Right atrium auricular region (tissue), 2 donors: ENCODE measurements around the gene MIEF2. TPM values are rescaled to one million over a fixed set of nuclear protein-coding genes. Genes with fewer than 3 reads are reported as not detected.

Experiments
- DNase-seq: peaks from one replicate; pipeline ENCODE4 v3.0.0-alpha.2; 2019; ENCODE audit warnings: low spot score
- H3K27ac ChIP-seq, 2 donors: fragments of 200-600 bp; sonication (generic); 1 replicate in 1 of 2; 2 replicates in 1 of 2; pipeline ENCODE4 v1.5.1; 2016 to 2019
- H3K27me3 ChIP-seq, 2 donors: fragments of 200-600 bp; sonication (generic); one replicate each; pipeline versions ENCODE4 v1.5.1 to v1.6.0; 2017 to 2019
- H3K36me3 ChIP-seq: fragments of 200-600 bp; sonication (generic); one replicate; pipeline ENCODE4 v1.5.1; 2016
- H3K4me1 ChIP-seq, 2 donors: fragments of 200-600 bp; sonication (generic); one replicate each; pipeline versions ENCODE4 v1.5.1 to v1.6.0; 2017 to 2019
- H3K4me3 ChIP-seq, 2 donors: fragments of 200-600 bp; sonication (generic); 1 replicate in 1 of 2; 2 replicates in 1 of 2; pipeline ENCODE4 v1.5.1; 2017 to 2019; ENCODE audit warnings: mild to moderate bottlenecking in 1 of 2, moderate library complexity in 1 of 2
- H3K9me3 ChIP-seq, 2 donors: fragments of 200-600 bp; sonication (generic); one replicate each; pipeline ENCODE4 v1.5.1; 2019
- CTCF ChIP-seq, 2 donors: fragments of 200-600 bp; sonication (generic); IDR thresholded peaks; one replicate each; pipeline ENCODE4 v1.5.1; 2019; ENCODE audit warnings: antibody characterized with exemption in 2 of 2
- total RNA-seq, 2 donors: library from RNA; depleted of rRNA; stranded (reverse); fragments of >200 nt; gene quantifications; one replicate each; pipeline ENCODE4 v1.1.0, GENCODE V29; 2016

Gene MIEF2
- total RNA-seq, 2 donors from 2014 or later, result 14.1 to 20.2 TPM

- Histone ChIP-seq H3K9me3 (no peaks in the 10 kb centered on the region), H3K36me3 (peaks cover 10% of the 10 kb centered on the region), H3K4me1 (peaks cover 0 to 22% of the 10 kb centered on the region in 2 donors), H3K4me3 (no peak overlapping the region), H3K27me3 (no peaks in the 10 kb centered on the region), H3K27ac (no peak overlapping the region)
- TF ChIP-seq CTCF (IDR thresholded peaks at IDR 0.05), result no peak
- no peak for DNase-seq
Observed at GRCh38 chr17:18238299-18238698, 22.2 kb upstream of the MIEF2 start.

DNA sequence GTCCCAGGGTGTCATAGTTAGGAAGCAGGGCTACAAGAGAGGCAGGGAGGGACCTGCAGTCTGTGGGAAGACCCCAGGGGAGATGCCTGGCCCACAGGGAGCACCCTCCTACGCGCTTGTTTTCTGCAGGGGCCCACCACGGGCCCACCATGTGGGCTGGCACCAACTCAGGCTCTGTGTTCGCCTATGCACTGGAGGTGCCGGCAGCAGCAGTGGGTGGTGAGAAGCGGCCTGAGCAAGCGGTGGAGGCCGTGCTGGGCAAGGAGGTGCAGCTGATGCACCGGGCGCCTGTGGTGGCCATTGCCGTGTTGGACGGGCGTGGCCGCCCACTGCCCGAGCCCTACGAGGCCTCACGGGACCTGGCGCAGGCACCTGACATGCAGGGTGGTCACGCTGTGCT lies 20.0 kb upstream of the MIEF2 start:
- H3K9me3 ChIP-seq, result no peaks in the 10 kb centered on the region
- DNase-seq, result no peak
- no peak for TF ChIP-seq CTCF (IDR thresholded peaks at IDR 0.05)
- H3K27me3 ChIP-seq, result no peaks in the 10 kb centered on the region
- H3K27ac ChIP-seq, result no peak overlapping the region
- peaks cover 15% of the 10 kb centered on the region for H3K36me3 ChIP-seq
- H3K4me3 ChIP-seq, result no peak overlapping the region
- peaks cover 0 to 20% of the 10 kb centered on the region in 2 donors for H3K4me1 ChIP-seq

DNA sequence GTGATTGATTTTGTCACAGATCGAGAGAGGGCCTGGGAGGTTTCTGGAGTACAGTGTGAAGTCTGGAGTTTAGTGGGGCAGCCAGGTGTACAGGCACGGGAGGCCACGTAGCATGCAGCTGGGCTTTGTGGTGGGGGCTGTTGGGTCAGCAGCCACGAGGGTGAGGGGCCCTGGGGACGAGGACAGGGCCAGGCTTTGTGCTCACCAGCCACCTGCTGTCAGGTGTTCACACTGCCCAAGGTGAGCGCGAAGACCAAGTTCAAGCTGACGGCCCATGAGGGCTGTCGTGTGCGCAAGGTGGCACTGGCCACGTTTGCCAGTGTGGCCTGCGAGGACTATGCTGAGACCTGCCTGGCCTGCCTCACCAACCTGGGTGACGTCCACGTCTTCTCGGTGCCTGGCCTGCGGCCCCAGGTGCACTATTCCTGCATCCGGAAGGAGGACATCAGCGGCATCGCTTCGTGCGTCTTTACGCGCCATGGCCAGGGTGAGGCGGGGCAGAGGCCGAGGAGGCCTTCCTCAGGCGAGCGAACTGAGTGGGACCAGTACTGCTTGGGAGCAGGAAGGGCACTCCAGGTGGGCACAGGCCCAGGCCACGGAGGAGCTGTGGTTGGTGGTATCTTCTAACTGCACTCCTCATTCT lies 19.1 kb upstream of the MIEF2 start:
- no peaks in the 10 kb centered on the region for H3K27me3 ChIP-seq
- no peak overlapping the region for H3K27ac ChIP-seq
- H3K36me3 ChIP-seq, result peaks cover 24% of the 10 kb centered on the region
- peaks cover 0 to 11% of the 10 kb centered on the region in 2 donors for H3K4me1 ChIP-seq
- H3K9me3 ChIP-seq, result no peaks in the 10 kb centered on the region
- DNase-seq, result no peak
- no peak overlapping the region for H3K4me3 ChIP-seq
- TF ChIP-seq CTCF (IDR thresholded peaks at IDR 0.05), result no peak

DNA sequence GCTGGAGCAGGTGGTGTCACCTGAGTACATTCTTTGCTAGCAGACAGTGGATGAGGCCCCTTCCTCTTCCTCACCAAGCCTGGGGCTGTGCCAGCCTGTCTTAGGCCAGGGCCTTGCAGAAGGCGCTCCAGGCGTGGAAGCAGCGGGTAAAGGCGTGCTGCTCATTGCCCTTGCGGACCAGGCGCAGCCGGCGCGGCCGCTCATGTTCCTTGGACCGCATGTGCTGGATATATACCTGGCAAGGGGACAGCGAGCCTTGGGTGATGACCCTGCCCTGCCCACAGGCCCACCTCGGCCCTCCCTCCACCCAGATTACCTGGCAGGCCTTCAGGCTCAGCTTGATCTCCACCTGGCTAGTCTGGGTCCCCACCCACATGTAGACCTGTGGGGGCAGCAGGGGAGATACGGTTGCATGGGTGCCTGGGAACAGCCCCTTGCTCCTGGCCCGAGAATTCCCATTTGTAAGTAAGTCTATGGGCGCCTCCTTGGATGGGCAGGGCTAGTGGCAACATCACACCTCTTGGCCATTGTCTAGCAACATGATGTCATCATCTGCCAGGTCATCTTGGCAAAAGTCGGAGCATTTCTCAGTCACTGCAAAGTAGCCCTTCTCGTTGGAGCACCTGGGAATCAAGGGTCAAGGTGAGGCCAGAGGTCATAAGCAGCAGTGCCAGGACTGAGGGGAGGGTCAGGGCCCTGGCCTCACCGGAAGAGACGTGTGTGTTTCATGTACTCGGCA lies 15.3 kb upstream of the MIEF2 start:
- peaks cover 51% of the 10 kb centered on the region for H3K36me3 ChIP-seq
- H3K4me1 ChIP-seq, result peaks cover 0 to 27% of the 10 kb centered on the region in 2 donors
- no peaks in the 10 kb centered on the region for H3K27me3 ChIP-seq
- no peak for DNase-seq
- H3K27ac ChIP-seq, result no peak overlapping the region
- no peak for TF ChIP-seq CTCF (IDR thresholded peaks at IDR 0.05)
- H3K4me3 ChIP-seq, result no peak overlapping the region
- H3K9me3 ChIP-seq, result no peaks in the 10 kb centered on the region

GRCh38 chr17:18246109-18246725 lies 14.2 kb upstream of the MIEF2 start:
- no peaks in the 10 kb centered on the region for H3K27me3 ChIP-seq
- no peak for TF ChIP-seq CTCF (IDR thresholded peaks at IDR 0.05)
- peaks cover 61% of the 10 kb centered on the region for H3K36me3 ChIP-seq
- no peaks in the 10 kb centered on the region for H3K9me3 ChIP-seq
- H3K27ac ChIP-seq, result no peak overlapping the region
- no peak overlapping the region for H3K4me3 ChIP-seq
- peaks cover 0 to 27% of the 10 kb centered on the region in 2 donors for H3K4me1 ChIP-seq
- no peak for DNase-seq
